Activated gamma-delta T cell (primary cell): ENCODE results near the gene GPNMB.
A peak's percentile ranks its signal among the peaks of the same experiment; 100 is the strongest.

Experiments used
- DNase-seq: peaks from one replicate; lab custom pipeline; 2025; lab: John Stamatoyannopoulos, UW

Gene GPNMB

GRCh38 chr7:23272275-23272674 is 25.7 kb downstream of the GPNMB start:
- no peak for DNase-seq

- DNase-seq = peak; percentile 38
Observed at GRCh38 chr7:23273141-23273599, 26.6 kb downstream of the GPNMB start.

- DNase-seq = no peak
Observed at GRCh38 chr7:23275912-23276311, 29.3 kb downstream of the GPNMB start.

GRCh38 chr7:23276376-23276775 is 29.8 kb downstream of the GPNMB start:
- DNase-seq = no peak

GRCh38 chr7:23276947-23277346 is 30.4 kb downstream of the GPNMB start:
- DNase-seq = no peak

- DNase-seq = no peak
Observed at GRCh38 chr7:23277359-23277989, 30.9 kb downstream of the GPNMB start.

- no peak for DNase-seq
Observed at GRCh38 chr7:23279819-23280525, 33.4 kb downstream of the GPNMB start.

- no peak for DNase-seq
Observed at GRCh38 chr7:23283086-23283485, 36.5 kb downstream of the GPNMB start.

- no peak for DNase-seq
Observed at GRCh38 chr7:23284871-23285270, 38.3 kb downstream of the GPNMB start.

- DNase-seq = no peak
Observed at GRCh38 chr7:23285657-23286646, 39.4 kb downstream of the GPNMB start.

- DNase-seq = no peak
Observed at GRCh38 chr7:23287612-23288011, 41.0 kb downstream of the GPNMB start.

- DNase-seq = no peak
Observed at GRCh38 chr7:23290993-23291392, 44.4 kb downstream of the GPNMB start.

- no peak for DNase-seq
Observed at GRCh38 chr7:23291957-23292560, 45.5 kb downstream of the GPNMB start.

GRCh38 chr7:23292623-23293022 is 46.0 kb downstream of the GPNMB start:
- no peak for DNase-seq

- no peak for DNase-seq
Observed at GRCh38 chr7:23293500-23294073, 47.0 kb downstream of the GPNMB start.

GRCh38 chr7:23294549-23295400 is 48.2 kb downstream of the GPNMB start:
- no peak for DNase-seq

GRCh38 chr7:23295401-23295697 is 48.8 kb downstream of the GPNMB start:
- DNase-seq = no peak

GRCh38 chr7:23298141-23298881 is 51.7 kb downstream of the GPNMB start:
- DNase-seq = no peak

GRCh38 chr7:23298885-23299769 is 52.6 kb downstream of the GPNMB start, which contains the start of gene MALSU1:
Gene MALSU1, plus strand, starts transcription at chr7:23299339. Its CDS starts 14 bp downstream, at chr7:23299353.
- DNase-seq = peak; percentile 75
